HCT116 (cell line): ENCODE results near the gene OR7A17. TPM values are rescaled to one million over a fixed set of nuclear protein-coding genes. Genes with fewer than 3 reads are reported as not detected.

Source experiments
- ATAC-seq: fragments of 200-7000 bp; cut with Tn5 transposase; 2 replicates; pipeline ENCODE4 v1.9.1; 2020; ENCODE audit warnings: mild to moderate bottlenecking, moderate library complexity
- BruUV-seq: library from RNA; stranded (reverse); fragments of 400-500 nt; replicated peaks from 2 replicates; lab custom pipeline; 2021; lab: Mats Ljungman, UMichigan
- CTCF ChIA-PET: fragments of 300-600 bp; sonication (Branson Sonifier 250); formaldehyde crosslinking; loops from one replicate; lab custom pipeline; 2021; ENCODE audit warnings: antibody characterized with exemption; lab: Charles Lee
- POLR2A ChIA-PET: fragments of 300-600, 350-600 bp; sonication (Branson Sonifier 250); formaldehyde crosslinking; loops from one replicate; lab custom pipeline; 2021; ENCODE audit warnings: antibody characterized with exemption; lab: Charles Lee
- RAD21 ChIA-PET, 2 experiments: fragments of 300-600 bp; sonication (Branson Sonifier 250); formaldehyde crosslinking; loops; one replicate each; lab custom pipeline; 2023; ENCODE audit warnings: low total read pairs in 2 of 2; ENCODE audit not compliant: uncharacterized antibody in 2 of 2, unreplicated experiment in 2 of 2, low non-redundant PET in 1 of 2; lab: Charles Lee
- DNase-seq: peaks from one replicate; pipeline ENCODE4 v3.0.0-alpha.2; 2010; ENCODE audit warnings: low read depth, low spot score
- H2AFZ ChIP-seq: fragments of 200-600 bp; shearing (Covaris generic), sonication (generic); 2 replicates; pipeline ENCODE4 v1.6.1; 2017; ENCODE audit warnings: low read depth, mixed run types, mixed read lengths, antibody characterized with exemption, low read length; ENCODE audit not compliant: poor library complexity, severe bottlenecking
- H3K27ac ChIP-seq: 2 replicates; pipeline ENCODE4 v1.5.1; 2012; ENCODE audit warnings: low read depth, low read length
- H3K27me3 ChIP-seq: fragments of 200-600 bp; sonication (generic); 2 replicates; pipeline ENCODE4 v1.6.1; 2016; ENCODE audit warnings: mixed run types, low read length, mixed read lengths; ENCODE audit not compliant: insufficient read depth
- H3K36me3 ChIP-seq, 2 experiments: fragments of 200-500 bp in 1 of 2; fragments of 200-600 bp in 1 of 2; sonication (Bioruptor generic) in 1 of 2; sonication (generic) in 1 of 2; 2 replicates each; pipeline versions ENCODE4 v1.5.1 to v1.6.1; 2014 to 2016; ENCODE audit warnings: low read length in 2 of 2, inconsistent platforms in 1 of 2, mixed read lengths in 1 of 2, mixed run types in 1 of 2; ENCODE audit not compliant: insufficient read depth in 2 of 2, control insufficient read depth in 1 of 2
- H3K4me1 ChIP-seq, 2 experiments: fragments of 200-600 bp in 1 of 2; sonication (generic) in 1 of 2; 2 replicates each; pipeline versions ENCODE4 v1.5.1 to v1.6.1; 2012 to 2017; ENCODE audit warnings: low read length in 2 of 2, inconsistent platforms in 1 of 2, mild to moderate bottlenecking in 1 of 2, mixed read lengths in 1 of 2, mixed run types in 1 of 2, moderate library complexity in 1 of 2; ENCODE audit not compliant: insufficient read depth in 2 of 2, control insufficient read depth in 1 of 2
- H3K4me2 ChIP-seq: fragments of 200-600 bp; sonication (generic); 2 replicates; pipeline ENCODE4 v1.6.1; 2017; ENCODE audit warnings: mixed run types, low read length, mixed read lengths
- H3K4me3 ChIP-seq, 2 experiments: fragments of 200-600 bp in 1 of 2; sonication (generic) in 1 of 2; replicated peaks in 1 of 2; 2 replicates each; pipeline ENCODE4 v1.5.1; 2011 to 2016; ENCODE audit warnings: low read length in 2 of 2, control low read depth in 1 of 2, low read depth in 1 of 2, mild to moderate bottlenecking in 1 of 2, mixed read lengths in 1 of 2, mixed run types in 1 of 2
- H3K79me2 ChIP-seq: fragments of 200-600 bp; sonication (generic); 2 replicates; pipeline ENCODE4 v1.6.1; 2017; ENCODE audit warnings: mild to moderate bottlenecking, mixed run types, low read length, moderate library complexity, mixed read lengths; ENCODE audit not compliant: insufficient read depth
- H3K9ac ChIP-seq: fragments of 200-600 bp; sonication (generic); 2 replicates; pipeline ENCODE4 v1.6.1; 2016; ENCODE audit warnings: low read length, mixed read lengths
- H3K9me2 ChIP-seq: fragments of 200-600 bp; sonication (generic), shearing (Covaris generic); 2 replicates; pipeline ENCODE4 v1.6.1; 2017; ENCODE audit warnings: mixed run types, mild to moderate bottlenecking, moderate library complexity; ENCODE audit not compliant: insufficient read depth
- H3K9me3 ChIP-seq, 2 experiments: fragments of 200-500 bp in 1 of 2; fragments of 200-600 bp in 1 of 2; sonication (Bioruptor generic) in 1 of 2; sonication (generic) in 1 of 2; 2 replicates each; pipeline ENCODE4 v1.6.1; 2014 to 2017; ENCODE audit warnings: low read length in 2 of 2, mixed read lengths in 2 of 2, inconsistent platforms in 1 of 2, low read depth in 1 of 2, mild to moderate bottlenecking in 1 of 2, mixed run types in 1 of 2, moderate library complexity in 1 of 2; ENCODE audit not compliant: control insufficient read depth in 1 of 2, insufficient read depth in 1 of 2
- H4K20me1 ChIP-seq: fragments of 200-600 bp; sonication (generic), shearing (Covaris generic); 2 replicates; pipeline ENCODE4 v1.6.1; 2017; ENCODE audit warnings: mixed run types, mild to moderate bottlenecking, moderate library complexity; ENCODE audit not compliant: insufficient read depth
- EZH2 ChIP-seq: fragments of 200-600 bp; sonication (generic); IDR thresholded peaks from 2 replicates; pipeline ENCODE4 v1.6.1; 2017; ENCODE audit warnings: antibody characterized with exemption, mixed run types
- JUND ChIP-seq: IDR thresholded peaks from 2 replicates; pipeline ENCODE4 v1.6.1; 2012
- POLR2A ChIP-seq: IDR thresholded peaks from 2 replicates; pipeline ENCODE4 v1.7.0; 2011; ENCODE audit warnings: borderline replicate concordance; ENCODE audit not compliant: insufficient read depth, insufficient read length; ENCODE audit errors: extremely low read depth
- SRF ChIP-seq: IDR thresholded peaks from 2 replicates; pipeline ENCODE4 v1.6.1; 2012; ENCODE audit warnings: low read depth
- ZNF274 ChIP-seq: fragments of 200-500 bp; sonication (Bioruptor generic); IDR thresholded peaks from 2 replicates; pipeline ENCODE4 v1.6.1; 2014; ENCODE audit warnings: mild to moderate bottlenecking, low read depth, low read length, inconsistent platforms
- intact Hi-C: fragments of 100-400 bp; cut with micrococcal nuclease; formaldehyde crosslinking; loops from 2 replicates; pipeline ENCODE4 v1.10.0; 2022
- total RNA-seq: library from RNA; stranded (reverse); gene quantifications from one replicate; pipeline ENCODE4 v1.2.1, GENCODE V29; 2021; ENCODE audit not compliant: unreplicated experiment
- TF ChIP-seq, protein P1 (sequence below), 3 experiments: fragments of 200-600 bp in 1 of 3; sonication (generic) in 1 of 3; IDR thresholded peaks in 2 of 3; conservative IDR thresholded peaks in 1 of 3; 2 replicates each; pipeline ENCODE4 v1.5.1; 2012 to 2017; ENCODE audit warnings: low read depth in 2 of 3, low read length in 2 of 3, antibody characterized with exemption in 1 of 3, borderline replicate concordance in 1 of 3, control low read depth in 1 of 3, mild to moderate bottlenecking in 1 of 3, mixed read lengths in 1 of 3, mixed run types in 1 of 3, moderate library complexity in 1 of 3; ENCODE audit not compliant: insufficient read depth in 1 of 3
- TF ChIP-seq, protein P2 (sequence below): IDR thresholded peaks from 2 replicates; pipeline ENCODE4 v1.6.1; 2012; ENCODE audit warnings: low read depth

The OR7A17 gene
- total RNA-seq, 1 experiment from 2014 or later, result not detected

DNA sequence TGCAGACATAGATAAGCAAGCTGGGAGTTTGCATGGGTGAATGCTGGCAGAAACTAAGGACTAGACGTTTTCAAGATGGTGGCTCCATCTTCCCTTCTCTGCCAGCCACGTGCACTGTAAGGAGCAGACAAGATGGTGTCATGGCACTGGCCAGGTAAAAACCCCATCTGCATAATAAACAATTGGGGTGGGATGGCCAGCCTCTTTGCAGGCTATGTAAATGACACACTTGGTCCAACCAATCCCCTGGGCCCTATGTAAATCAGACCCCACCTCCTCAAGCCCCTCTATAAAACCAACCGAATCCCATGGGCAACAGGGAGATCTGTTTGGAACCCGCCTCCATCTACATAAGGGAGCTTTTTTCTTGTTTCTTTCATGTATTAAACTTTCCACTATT, 48.5 kb downstream of the OR7A17 start:
- TF ChIP-seq ZNF274, result no peak
- TF ChIP-seq, protein P1, sequence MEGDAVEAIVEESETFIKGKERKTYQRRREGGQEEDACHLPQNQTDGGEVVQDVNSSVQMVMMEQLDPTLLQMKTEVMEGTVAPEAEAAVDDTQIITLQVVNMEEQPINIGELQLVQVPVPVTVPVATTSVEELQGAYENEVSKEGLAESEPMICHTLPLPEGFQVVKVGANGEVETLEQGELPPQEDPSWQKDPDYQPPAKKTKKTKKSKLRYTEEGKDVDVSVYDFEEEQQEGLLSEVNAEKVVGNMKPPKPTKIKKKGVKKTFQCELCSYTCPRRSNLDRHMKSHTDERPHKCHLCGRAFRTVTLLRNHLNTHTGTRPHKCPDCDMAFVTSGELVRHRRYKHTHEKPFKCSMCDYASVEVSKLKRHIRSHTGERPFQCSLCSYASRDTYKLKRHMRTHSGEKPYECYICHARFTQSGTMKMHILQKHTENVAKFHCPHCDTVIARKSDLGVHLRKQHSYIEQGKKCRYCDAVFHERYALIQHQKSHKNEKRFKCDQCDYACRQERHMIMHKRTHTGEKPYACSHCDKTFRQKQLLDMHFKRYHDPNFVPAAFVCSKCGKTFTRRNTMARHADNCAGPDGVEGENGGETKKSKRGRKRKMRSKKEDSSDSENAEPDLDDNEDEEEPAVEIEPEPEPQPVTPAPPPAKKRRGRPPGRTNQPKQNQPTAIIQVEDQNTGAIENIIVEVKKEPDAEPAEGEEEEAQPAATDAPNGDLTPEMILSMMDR (IDR thresholded peaks at IDR 0.05 in 2 of 3, conservative IDR thresholded peaks at IDR 0.05 in 1 of 3; ENCODE audit: borderline replicate concordance in 1 of 3, insufficient read depth in 1 of 3, low read depth in 2 of 3, low read length in 2 of 3), result no peak
- no peak for TF ChIP-seq POLR2A
- no peak for TF ChIP-seq SRF
- no peak for TF ChIP-seq JUND
- TF ChIP-seq, protein P2, sequence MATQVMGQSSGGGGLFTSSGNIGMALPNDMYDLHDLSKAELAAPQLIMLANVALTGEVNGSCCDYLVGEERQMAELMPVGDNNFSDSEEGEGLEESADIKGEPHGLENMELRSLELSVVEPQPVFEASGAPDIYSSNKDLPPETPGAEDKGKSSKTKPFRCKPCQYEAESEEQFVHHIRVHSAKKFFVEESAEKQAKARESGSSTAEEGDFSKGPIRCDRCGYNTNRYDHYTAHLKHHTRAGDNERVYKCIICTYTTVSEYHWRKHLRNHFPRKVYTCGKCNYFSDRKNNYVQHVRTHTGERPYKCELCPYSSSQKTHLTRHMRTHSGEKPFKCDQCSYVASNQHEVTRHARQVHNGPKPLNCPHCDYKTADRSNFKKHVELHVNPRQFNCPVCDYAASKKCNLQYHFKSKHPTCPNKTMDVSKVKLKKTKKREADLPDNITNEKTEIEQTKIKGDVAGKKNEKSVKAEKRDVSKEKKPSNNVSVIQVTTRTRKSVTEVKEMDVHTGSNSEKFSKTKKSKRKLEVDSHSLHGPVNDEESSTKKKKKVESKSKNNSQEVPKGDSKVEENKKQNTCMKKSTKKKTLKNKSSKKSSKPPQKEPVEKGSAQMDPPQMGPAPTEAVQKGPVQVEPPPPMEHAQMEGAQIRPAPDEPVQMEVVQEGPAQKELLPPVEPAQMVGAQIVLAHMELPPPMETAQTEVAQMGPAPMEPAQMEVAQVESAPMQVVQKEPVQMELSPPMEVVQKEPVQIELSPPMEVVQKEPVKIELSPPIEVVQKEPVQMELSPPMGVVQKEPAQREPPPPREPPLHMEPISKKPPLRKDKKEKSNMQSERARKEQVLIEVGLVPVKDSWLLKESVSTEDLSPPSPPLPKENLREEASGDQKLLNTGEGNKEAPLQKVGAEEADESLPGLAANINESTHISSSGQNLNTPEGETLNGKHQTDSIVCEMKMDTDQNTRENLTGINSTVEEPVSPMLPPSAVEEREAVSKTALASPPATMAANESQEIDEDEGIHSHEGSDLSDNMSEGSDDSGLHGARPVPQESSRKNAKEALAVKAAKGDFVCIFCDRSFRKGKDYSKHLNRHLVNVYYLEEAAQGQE, result no peak
- no peak for TF ChIP-seq EZH2
- CTCF ChIA-PET, result no interaction called here
- ATAC-seq (no peak), DNase-seq (no peak)
- POLR2A ChIA-PET, result no interaction called here
- no TSS peak for BruUV-seq
- Histone ChIP-seq H3K79me2 (no peaks in the 10 kb centered on the region), H3K4me3 (no peak overlapping the region), H3K9me3 (no peaks in the 10 kb centered on the region), H3K4me1 (0 out of 4 replicates have a peak, but pooled peaks cover 0 to 2% of the 10 kb centered on the region in 2 experiments), H3K27me3 (peaks cover 11% of the 10 kb centered on the region; the same call in 1 of the 2 replicates), H3K36me3 (no peaks in the 10 kb centered on the region), H4K20me1 (no peaks in the 10 kb centered on the region), H3K4me2 (no peak overlapping the region), H2AFZ (no peak overlapping the region), H3K9ac (no peak overlapping the region), H3K27ac (no peak overlapping the region), H3K9me2 (no peaks in the 10 kb centered on the region)
- intact Hi-C loops, result no loop called here
- RAD21 ChIA-PET, result no interaction called here
